Ishikawa (cell line): Measurements from ENCODE around the gene PDE11A.

Experiments used
- CEBPB ChIP-seq: IDR thresholded peaks from 2 replicates; pipeline ENCODE4 v1.6.1; 2012
- EGR1 ChIP-seq: IDR thresholded peaks from 2 replicates; pipeline ENCODE4 v1.6.1; 2012
- EP300 ChIP-seq: IDR thresholded peaks from 2 replicates; pipeline ENCODE4 v1.6.1; 2012; ENCODE audit warnings: borderline replicate concordance
- TAF1 ChIP-seq: IDR thresholded peaks from 2 replicates; pipeline ENCODE4 v1.6.1; 2012; ENCODE audit warnings: low read depth, mild to moderate bottlenecking
- TCF12 ChIP-seq: IDR thresholded peaks from 2 replicates; pipeline ENCODE4 v1.6.1; 2012; ENCODE audit warnings: low read depth
- YY1 ChIP-seq: IDR thresholded peaks from 2 replicates; pipeline ENCODE4 v1.6.1; 2012; ENCODE audit warnings: low read depth
- ZBTB7A ChIP-seq: IDR thresholded peaks from 2 replicates; pipeline ENCODE4 v1.6.1; 2012; ENCODE audit warnings: low read depth
- TF ChIP-seq, protein P1 (sequence below): IDR thresholded peaks from 2 replicates; pipeline ENCODE4 v1.6.1; 2012

DNA sequence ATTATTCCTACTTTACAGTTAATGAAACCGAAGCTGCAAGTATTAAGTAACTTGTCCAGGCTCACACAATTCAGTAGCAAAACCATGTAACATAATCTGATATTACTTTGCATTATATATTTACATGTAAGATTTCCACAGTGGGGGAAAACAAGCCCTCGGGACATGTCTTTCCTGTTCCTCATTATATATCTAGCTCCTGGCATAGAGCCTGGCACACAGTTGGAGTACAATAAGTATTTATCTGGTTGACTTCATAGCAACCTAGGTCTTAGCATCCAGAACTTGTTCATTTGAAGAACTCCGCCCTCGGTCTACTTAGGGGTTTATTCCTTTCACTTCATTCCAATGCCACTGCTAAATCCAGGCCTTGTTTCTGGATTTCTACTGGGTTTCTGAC lies 38.1 kb upstream of the PDE11A start:
- TF ChIP-seq TCF12 (no peak), ZBTB7A (no peak), EGR1 (no peak), EP300 (no peak), YY1 (no peak), TAF1 (no peak), CEBPB (no peak)
- TF ChIP-seq, protein P1, sequence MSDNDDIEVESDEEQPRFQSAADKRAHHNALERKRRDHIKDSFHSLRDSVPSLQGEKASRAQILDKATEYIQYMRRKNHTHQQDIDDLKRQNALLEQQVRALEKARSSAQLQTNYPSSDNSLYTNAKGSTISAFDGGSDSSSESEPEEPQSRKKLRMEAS = no peak
